K562 (cell line): ENCODE results near the gene NYAP1. TPM values are rescaled to one million over a fixed set of nuclear protein-coding genes. Genes with fewer than 3 reads are reported as not detected.
A peak's percentile ranks its signal among the peaks of the same experiment; 100 is the strongest.
"Not testable (repeated sequence)": the region's sequence is repeated elsewhere in the genome, so short reads cannot be mapped to it uniquely, and the experiment has no call there.

Experiments
- ATAC-seq: fragments of 200-7000 bp; cut with Tn5 transposase; 3 replicates; pipeline ENCODE4 v1.9.1; 2020; ENCODE audit warnings: moderate library complexity
- BruUV-seq: library from RNA; stranded (reverse); fragments of 400-500 nt; replicated peaks from 2 replicates; lab custom pipeline; 2021; lab: Mats Ljungman, UMichigan
- CTCF ChIA-PET: fragments of 300-600 bp; formaldehyde crosslinking; extraction: SDS; loops from one replicate; lab custom pipeline; 2021; ENCODE audit warnings: low intra/inter-chr PET ratio; lab: Yijun Ruan, JAX
- POLR2A ChIA-PET: fragments of 300-600, 350-650 bp; sonication (Branson Sonifier 250); formaldehyde crosslinking; extraction: SDS; loops from one replicate; lab custom pipeline; 2021; ENCODE audit warnings: antibody characterized with exemption, inconsistent platforms; lab: Yijun Ruan, JAX
- DNase-seq, 4 experiments: peaks; one replicate each; pipeline versions ENCODE4 v3.0.0 to v3.0.0-alpha.2; 2011 to 2018; ENCODE audit warnings: low spot score in 3 of 4, mixed read lengths in 3 of 4; ENCODE audit errors: extremely low read depth in 1 of 4
- FAIRE-seq: peaks from 2 replicates; lab custom pipeline; 2011; peaks lifted over from hg19 to GRCh38; lab: Jason Lieb, UNC
- H2AFZ ChIP-seq: 2 replicates; pipeline ENCODE4 v1.6.0; 2011; ENCODE audit warnings: low read depth, low read length, control low read depth, inconsistent platforms
- H3K27ac ChIP-seq: fragments of 200-600 bp; 3 replicates; pipeline ENCODE4 v1.8.0; 2011; ENCODE audit warnings: low read depth, mild to moderate bottlenecking, control low read depth, inconsistent platforms, low read length, moderate library complexity, mixed read lengths; ENCODE audit errors: extremely low read depth
- H3K27me3 ChIP-seq, 2 experiments: fragments of 300-600 bp in 1 of 2; 2 replicates in 1 of 2; 3 replicates in 1 of 2; pipeline versions ENCODE4 v1.6.0 to v1.8.0; 2011; ENCODE audit warnings: inconsistent platforms in 2 of 2, low read length in 2 of 2, mild to moderate bottlenecking in 1 of 2, mixed read lengths in 1 of 2, moderate library complexity in 1 of 2; ENCODE audit not compliant: control insufficient read depth in 2 of 2, insufficient read depth in 2 of 2
- H3K36me3 ChIP-seq: fragments of 300-600 bp; 3 replicates; pipeline ENCODE4 v1.8.0; 2011; ENCODE audit warnings: mild to moderate bottlenecking, low read length, inconsistent platforms; ENCODE audit not compliant: control insufficient read depth, insufficient read depth
- H3K4me1 ChIP-seq, 2 experiments: fragments of 200-600 bp in 1 of 2; replicated peaks in 1 of 2; 2 replicates in 1 of 2; 3 replicates in 1 of 2; pipeline versions ENCODE4 v1.5.1 to v1.8.0; 2011; ENCODE audit warnings: inconsistent platforms in 2 of 2, low read length in 2 of 2, mild to moderate bottlenecking in 1 of 2, mixed read lengths in 1 of 2, moderate library complexity in 1 of 2; ENCODE audit not compliant: control insufficient read depth in 2 of 2, insufficient read depth in 2 of 2
- H3K4me2 ChIP-seq: 2 replicates; pipeline ENCODE4 v1.6.1; 2011; ENCODE audit warnings: low read length, control low read depth, inconsistent platforms, mixed read lengths; ENCODE audit not compliant: insufficient read depth
- H3K4me3 ChIP-seq: fragments of 200-600 bp; sonication (generic), shearing (Covaris generic); 2 replicates; pipeline ENCODE4 v1.5.1; 2016; ENCODE audit warnings: control low read depth, inconsistent platforms
- H3K79me2 ChIP-seq: fragments of 200-600 bp; 3 replicates; pipeline ENCODE4 v1.8.0; 2011; ENCODE audit warnings: low read length, inconsistent platforms; ENCODE audit not compliant: control insufficient read depth, insufficient read depth
- H3K9ac ChIP-seq, 2 experiments: 2 replicates each; pipeline versions ENCODE4 v1.6.0 to v1.6.1; 2011; ENCODE audit warnings: low read depth in 2 of 2, low read length in 2 of 2, control low read depth in 1 of 2, inconsistent platforms in 1 of 2, mild to moderate bottlenecking in 1 of 2, mixed read lengths in 1 of 2; ENCODE audit not compliant: insufficient read depth in 1 of 2
- H3K9me1 ChIP-seq: one replicate; pipeline ENCODE4 v1.6.0; 2011; ENCODE audit warnings: inconsistent platforms, mild to moderate bottlenecking, low read length, moderate library complexity; ENCODE audit not compliant: control insufficient read depth, insufficient read depth
- H3K9me3 ChIP-seq: replicated peaks from 2 replicates; pipeline ENCODE4 v1.5.1; 2011; ENCODE audit warnings: low read depth, low read length, inconsistent platforms; ENCODE audit not compliant: control insufficient read depth, insufficient read depth
- H4K20me1 ChIP-seq: replicated peaks from 2 replicates; pipeline ENCODE4 v1.6.1; 2011; ENCODE audit warnings: low read length, inconsistent platforms, mixed read lengths; ENCODE audit not compliant: control insufficient read depth, insufficient read depth
- BCLAF1 ChIP-seq, 2 experiments: fragments of 450-650 bp in 1 of 2; IDR thresholded peaks; 2 replicates each; pipeline ENCODE4 v1.6.1; 2011 to 2017; ENCODE audit warnings: low read depth in 2 of 2, antibody characterized with exemption in 1 of 2, borderline replicate concordance in 1 of 2, low read length in 1 of 2, mild to moderate bottlenecking in 1 of 2, mixed read lengths in 1 of 2; ENCODE audit not compliant: control insufficient read depth in 1 of 2
- BCOR ChIP-seq: fragments of 450-650 bp; IDR thresholded peaks from 2 replicates; pipeline ENCODE4 v1.6.1; 2016
- E2F3 ChIP-seq: fragments of 250-450 bp; sonication (Bioruptor Pico); IDR thresholded peaks from 2 replicates; pipeline ENCODE4 v1.4.0; 2020; ENCODE audit warnings: mild to moderate bottlenecking
- EP300 ChIP-seq: IDR thresholded peaks from 2 replicates; pipeline ENCODE4 v1.6.1; 2012; ENCODE audit warnings: low read length, improper control_type of control experiment
- ETS2 ChIP-seq: IDR thresholded peaks from 2 replicates; pipeline ENCODE4 v1.6.1; 2016; ENCODE audit warnings: borderline replicate concordance, missing genetic modification characterization, mild to moderate bottlenecking, moderate library complexity, missing compliant biosample characterization; ENCODE audit not compliant: poor library complexity, severe bottlenecking
- HLTF ChIP-seq: fragments of 450-650 bp; IDR thresholded peaks from 2 replicates; pipeline ENCODE4 v1.6.1; 2016
- KDM1A ChIP-seq, 2 experiments: fragments of 450-650 bp; IDR thresholded peaks; 2 replicates each; pipeline ENCODE4 v1.6.1; 2016; ENCODE audit warnings: mild to moderate bottlenecking in 2 of 2
- PHF8 ChIP-seq: fragments of 200-600 bp; sonication (generic); IDR thresholded peaks from 2 replicates; pipeline ENCODE4 v1.6.1; 2012; ENCODE audit warnings: mixed run types, mild to moderate bottlenecking, inconsistent platforms, low read length, moderate library complexity, borderline replicate concordance
- PML ChIP-seq: IDR thresholded peaks from 2 replicates; pipeline ENCODE4 v1.6.1; 2012; ENCODE audit warnings: low read length, inconsistent platforms
- ZNF121 ChIP-seq: sonication (generic); formaldehyde crosslinking; conservative IDR thresholded peaks from 2 replicates; pipeline ENCODE4 v1.8.0; 2022; ENCODE audit warnings: missing genetic modification reagents
- ZNF589 ChIP-seq: fragments of 200-800 bp; sonication (Bioruptor generic); IDR thresholded peaks from 2 replicates; pipeline ENCODE4 v1.6.1; 2016; ENCODE audit warnings: low read depth, missing genetic modification characterization, missing compliant biosample characterization
- WGBS: fragments of 100-300 bp; shearing (Covaris generic); methylation state at CpG from one replicate; pipeline ENCODE4 v1.1.6; 2016; ENCODE audit warnings: low coverage, mixed read lengths; ENCODE audit not compliant: insufficient coverage; ENCODE audit errors: missing lambda C conversion rate; 5-methylcytosine and 5-hydroxymethylcytosine counted together
- in situ Hi-C: fragments of 300-500 bp; cut with MboI; formaldehyde crosslinking; loops from 4 replicates; pipeline ENCODE4 v1.15.0; 2018; ENCODE audit warnings: inconsistent platforms, mixed read lengths
- intact Hi-C: fragments of 100-400 bp; cut with micrococcal nuclease; formaldehyde crosslinking; loops from 2 replicates; pipeline ENCODE4 v1.14.2; 2022
- polyA plus RNA-seq, 8 experiments: library from polyadenylated mRNA; depleted of rRNA in 4 of 8; stranded (reverse) in 5 of 8; unstranded in 3 of 8; fragments of >200 nt; fragmentation: Nextera tagmentation in 2 of 8; fragmentation: Illumina TruSeq in 1 of 8; extraction: Ambion mirVana in 2 of 8; extraction: Trizol in 1 of 8; gene quantifications; 2 replicates each; pipeline versions ENCODE4 v1.2.1 to v1.2.3, GENCODE V29; 2011 to 2014; ENCODE audit warnings: inconsistent platforms in 1 of 8, missing spikeins in 1 of 8
- total RNA-seq, 7 experiments: library from RNA; depleted of rRNA in 6 of 7; stranded (reverse); fragments of >200 nt in 6 of 7; fragmentation: Illumina TruSeq in 2 of 7; extraction: Trizol in 2 of 7; gene quantifications; 2 replicates each; pipeline versions ENCODE4 v1.2.1 to v1.2.3, GENCODE V29; 2011 to 2021; ENCODE audit warnings: low replicate concordance in 1 of 7

NYAP1 gene
- total and polyA plus RNA-seq, 9 of the 15 experiments (the other 6 are each of a cell fraction or from before 2014, with no cell fraction given), result 0.11 to 0.88 (median 0.22) TPM; not detected in 2

DNA sequence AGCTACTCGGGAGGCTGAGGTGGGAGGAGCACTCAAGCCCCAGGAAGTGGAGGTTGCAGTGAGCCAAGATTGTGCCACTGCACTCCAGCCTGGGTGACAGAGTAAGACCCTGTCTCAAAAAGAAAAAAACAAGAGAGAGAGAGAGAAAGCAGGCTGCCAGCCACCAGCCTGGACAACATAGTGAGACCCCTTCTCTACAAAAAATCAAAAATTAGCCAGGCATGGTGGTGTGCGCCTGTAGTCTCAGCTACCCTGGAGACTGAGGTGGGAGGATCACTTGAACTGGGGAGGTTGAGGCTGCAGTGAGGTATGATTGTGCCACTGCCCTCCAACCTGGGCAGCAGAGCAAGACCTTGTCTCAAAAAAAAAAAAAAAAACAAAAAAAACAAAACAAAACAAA is 53.0 kb downstream of the NYAP1 start:
- H3K27me3 ChIP-seq, in situ Hi-C loops, H3K27ac ChIP-seq, ATAC-seq, CTCF ChIA-PET, H3K4me2 ChIP-seq, H3K9ac ChIP-seq, H3K36me3 ChIP-seq, H3K4me3 ChIP-seq, POLR2A ChIA-PET, BruUV-seq, H4K20me1 ChIP-seq, H3K9me3 ChIP-seq, H2AFZ ChIP-seq, DNase-seq, H3K9me1 ChIP-seq, FAIRE-seq: not testable (repeated sequence)
- peaks cover 38 to 46% of the 10 kb centered on the region in 2 experiments; a peak in 4 of 5 replicates for H3K4me1 ChIP-seq
- TF ChIP-seq KDM1A (IDR thresholded peaks at IDR 0.05), result 0 out of 4 replicates have a peak, but pooled peaks of 1 of the 2 experiments have one; percentile 2
- 0 out of 2 replicates have a peak, but pooled peaks have one; percentile 43 for TF ChIP-seq HLTF
- TF ChIP-seq BCOR, result peak; percentile 53; the same call in 1 of the 2 replicates
- TF ChIP-seq ZNF121, result peak; percentile 95
- 95% methylated on average over 2 of the region's 2 CpGs for WGBS
- peaks cover 20% of the 10 kb centered on the region for H3K79me2 ChIP-seq
- intact Hi-C loops, result loop anchor here (5.0 kb wide), 1 partner anchor 34 kb away; no protein-coding TSS in a partner anchor

GRCh38 chr7:100538348-100538653 is 54.6 kb downstream of the NYAP1 start:
- Histone ChIP-seq H3K27me3 (no peaks in the 10 kb centered on the region), H3K9me3 (no peaks in the 10 kb centered on the region), H3K9me1 (no peaks in the 10 kb centered on the region), H3K4me3 (peak overlapping the region; percentile 33), H3K4me1 (peaks cover 39 to 42% of the 10 kb centered on the region in 2 experiments), H3K36me3 (no peaks in the 10 kb centered on the region; the same call in 2 of the 3 replicates), H3K79me2 (peaks cover 29% of the 10 kb centered on the region), H4K20me1 (no peaks in the 10 kb centered on the region; the same call in 1 of the 2 replicates), H3K27ac (peak overlapping the region; percentile 84), H3K4me2 (peak overlapping the region; percentile 93), H3K9ac (peak overlapping the region; percentile 80 to 82; a peak in 3 of 4 replicates), H2AFZ (peak overlapping the region; percentile 91)
- FAIRE-seq, result no peak
- in situ Hi-C loops (no loop called here), intact Hi-C loops (loop anchor here (2.0 to 5.0 kb wide), 2 partner anchors 28 to 36 kb away; no protein-coding TSS in a partner anchor)
- ATAC-seq, result no peak
- DNase-seq, result peak in 1 of 4 experiments; percentile 68
- 10% methylated on average over 8 of the region's 8 CpGs for WGBS
- POLR2A ChIA-PET, result interaction anchor here (0.9 to 1.7 kb wide), 7 partner anchors 10 to 123 kb away, joined by 3 to 6 read pairs (median 4); partner anchors contain the start of genes FBXO24, LRCH4 and MOSPD3
- TSS peak; percentile 98 for BruUV-seq
- CTCF ChIA-PET, result no interaction called here
- TF ChIP-seq BCLAF1 (IDR thresholded peaks at IDR 0.05; ENCODE audit: borderline replicate concordance in 1 of 2, control insufficient read depth in 1 of 2, low read depth in 2 of 2, low read length in 1 of 2) (no peak), EP300 (no peak), PHF8 (no peak), PML (no peak), ZNF589 (CRISPR knock-in tag) (peak; percentile 48; the same call in 1 of the 2 replicates), ETS2 (tag) (no peak), E2F3 (CRISPR knock-in tag) (no peak)
